CD14-positive monocyte (primary cell): Measurements from ENCODE around the gene RYR2. TPM values are rescaled to one million over a fixed set of nuclear protein-coding genes. Genes with fewer than 3 reads are reported as not detected.

Experiments
- DNase-seq, 3 donors: peaks; one replicate each; pipeline ENCODE4 v3.0.0-alpha.2; 2011 to 2022
- H2AFZ ChIP-seq: 2 replicates; pipeline ENCODE4 v1.6.0; 2012; ENCODE audit warnings: mild to moderate bottlenecking, low read depth, low read length, inconsistent platforms; ENCODE audit not compliant: insufficient read depth, poor library complexity, severe bottlenecking
- H3K27ac ChIP-seq, 2 donors: 1 replicate in 1 of 2; 2 replicates in 1 of 2; pipeline ENCODE4 v1.5.1; 2012 to 2013; ENCODE audit warnings: low read length in 2 of 2, control low read depth in 1 of 2, inconsistent platforms in 1 of 2, low read depth in 1 of 2, mild to moderate bottlenecking in 1 of 2
- H3K27me3 ChIP-seq, 2 donors: one replicate each; pipeline versions ENCODE4 v1.6.0 to v1.6.1; 2011 to 2013; ENCODE audit warnings: low read length in 2 of 2; ENCODE audit not compliant: control insufficient read depth in 2 of 2, insufficient read depth in 2 of 2
- H3K36me3 ChIP-seq, 2 donors: replicated peaks in 1 of 2; 1 replicate in 1 of 2; 2 replicates in 1 of 2; pipeline versions ENCODE4 v1.5.1 to v1.6.1; 2012 to 2013; ENCODE audit warnings: low read length in 2 of 2, control low read depth in 1 of 2, inconsistent platforms in 1 of 2, mild to moderate bottlenecking in 1 of 2; ENCODE audit not compliant: insufficient read depth in 2 of 2, control insufficient read depth in 1 of 2
- H3K4me1 ChIP-seq, 2 donors: 1 replicate in 1 of 2; 2 replicates in 1 of 2; pipeline versions ENCODE4 v1.5.1 to v1.6.1; 2012 to 2013; ENCODE audit warnings: low read length in 2 of 2, control low read depth in 1 of 2, inconsistent platforms in 1 of 2, mild to moderate bottlenecking in 1 of 2, moderate library complexity in 1 of 2; ENCODE audit not compliant: insufficient read depth in 2 of 2, control insufficient read depth in 1 of 2
- H3K4me2 ChIP-seq: replicated peaks from 2 replicates; pipeline ENCODE3; 2012; ENCODE audit warnings: low read length, moderate library complexity, mild to moderate bottlenecking; ENCODE audit not compliant: poor library complexity, severe bottlenecking; ENCODE audit errors: extremely low read depth
- H3K4me3 ChIP-seq, 3 experiments: fragments of 200-600 bp in 1 of 3; sonication (generic) in 1 of 3; replicated peaks in 1 of 3; 1 replicate in 2 of 3; 2 replicates in 1 of 3; pipeline ENCODE4 v1.5.1; 2011 to 2013; ENCODE audit warnings: low read length in 3 of 3, mild to moderate bottlenecking in 3 of 3, control low read depth in 2 of 3, low read depth in 2 of 3, inconsistent platforms in 1 of 3, moderate library complexity in 1 of 3
- H3K79me2 ChIP-seq: 2 replicates; pipeline ENCODE4 v1.6.0; 2012; ENCODE audit warnings: mild to moderate bottlenecking, control low read depth, inconsistent platforms, low read length, moderate library complexity; ENCODE audit not compliant: insufficient read depth
- H3K9ac ChIP-seq: 2 replicates; pipeline ENCODE4 v1.6.0; 2017; ENCODE audit warnings: low read length, mild to moderate bottlenecking; ENCODE audit not compliant: insufficient read depth, poor library complexity, severe bottlenecking
- H3K9me3 ChIP-seq, 2 donors: replicated peaks in 1 of 2; 1 replicate in 1 of 2; 2 replicates in 1 of 2; pipeline versions ENCODE4 v1.5.1 to v1.6.1; 2012 to 2013; ENCODE audit warnings: low read length in 2 of 2, control low read depth in 1 of 2; ENCODE audit not compliant: control insufficient read depth in 1 of 2, insufficient read depth in 1 of 2
- H4K20me1 ChIP-seq: 2 replicates; pipeline ENCODE4 v1.6.0; 2012; ENCODE audit warnings: mild to moderate bottlenecking, low read length, control low read depth, moderate library complexity; ENCODE audit not compliant: insufficient read depth
- H3K27ac Mint-ChIP-seq, 7 donors: one replicate each; pipeline ENCODE4 v1.8.0; 2020; ENCODE audit warnings: mild to moderate bottlenecking in 7 of 7, mixed read lengths in 7 of 7, moderate library complexity in 6 of 7, inconsistent platforms in 2 of 7
- H3K27me3 Mint-ChIP-seq, 3 donors: one replicate each; pipeline ENCODE4 v1.8.0; 2021 to 2022; ENCODE audit warnings: low read depth in 3 of 3, mild to moderate bottlenecking in 3 of 3, mixed read lengths in 3 of 3, moderate library complexity in 3 of 3, inconsistent platforms in 1 of 3
- H3K36me3 Mint-ChIP-seq, 2 donors: one replicate each; pipeline ENCODE4 v1.8.0; 2020; ENCODE audit warnings: mixed read lengths in 2 of 2, inconsistent platforms in 1 of 2, mild to moderate bottlenecking in 1 of 2
- H3K4me1 Mint-ChIP-seq: one replicate; pipeline ENCODE4 v1.8.0; 2020; ENCODE audit warnings: mild to moderate bottlenecking, mixed read lengths
- H3K4me3 Mint-ChIP-seq, 2 donors: one replicate each; pipeline ENCODE4 v1.8.0; 2020; ENCODE audit warnings: mild to moderate bottlenecking in 2 of 2, mixed read lengths in 2 of 2, moderate library complexity in 1 of 2
- H3K9me3 Mint-ChIP-seq, 7 donors: one replicate each; pipeline ENCODE4 v1.8.0; 2020 to 2022; ENCODE audit warnings: mixed read lengths in 7 of 7, mild to moderate bottlenecking in 6 of 7, moderate library complexity in 6 of 7, inconsistent platforms in 2 of 7
- CTCF ChIP-seq: fragments of 200-600 bp; IDR thresholded peaks from one replicate; pipeline ENCODE4 v1.8.0; 2022; ENCODE audit warnings: antibody characterized with exemption, mild to moderate bottlenecking
- WGBS: methylation state at CpG from one replicate; pipeline ENCODE4 v1.1.5; 2013; ENCODE audit warnings: missing lambda C conversion rate; ENCODE audit not compliant: insufficient coverage; 5-methylcytosine and 5-hydroxymethylcytosine counted together
- intact Hi-C, 2 donors: fragments of 100-400 bp; cut with micrococcal nuclease; formaldehyde crosslinking; loops; one replicate each; pipeline versions ENCODE4 v1.15.0 to v1.15.1; 2023
- polyA plus RNA-seq, 3 donors: library from polyadenylated mRNA; depleted of rRNA in 1 of 3; unstranded in 2 of 3; stranded (reverse) in 1 of 3; fragments of 300-500 nt in 2 of 3; fragments of >200 nt in 1 of 3; fragmentation: Illumina TruSeq in 2 of 3; gene quantifications; 1 replicate in 2 of 3; 2 replicates in 1 of 3; pipeline ENCODE4 v1.2.3, GENCODE V29; 2012 to 2021

RYR2 gene
- polyA plus RNA-seq, 3 donors = not detected

- Histone ChIP-seq H3K4me3 (no peak overlapping the region), H4K20me1 (no peaks in the 10 kb centered on the region), H3K9me3 (peaks cover 0 to 3% of the 10 kb centered on the region in 2 donors), H3K79me2 (no peaks in the 10 kb centered on the region), H3K36me3 (no peaks in the 10 kb centered on the region), H3K4me1 (no peaks in the 10 kb centered on the region), H3K27me3 (no peaks in the 10 kb centered on the region), H2AFZ (no peak overlapping the region), H3K27ac (no peak overlapping the region), H3K4me2 (no peak overlapping the region), H3K9ac (no peak overlapping the region)
- intact Hi-C loops = no loop called here
- Mint-ChIP-seq H3K4me1 (no peaks in the 10 kb centered on the region), H3K27me3 (no peaks in the 10 kb centered on the region), H3K36me3 (no peaks in the 10 kb centered on the region), H3K4me3 (no peak overlapping the region), H3K9me3 (peaks cover 0 to 3% (median 0%) of the 10 kb centered on the region in 7 donors), H3K27ac (no peak overlapping the region)
- TF ChIP-seq CTCF = no peak
- DNase-seq = no peak
- no CpG with 5 or more reads among the region's 3 CpGs for WGBS
Observed at GRCh38 chr1:237341391-237341790, 299.4 kb downstream of the RYR2 start.

- Mint-ChIP-seq H3K36me3 (no peaks in the 10 kb centered on the region), H3K9me3 (peaks cover 0 to 6% (median 0%) of the 10 kb centered on the region in 7 donors)
- intact Hi-C loops = no loop called here
Observed at GRCh38 chr1:237342730-237343129, 300.7 kb downstream of the RYR2 start.

More at GRCh38 chr1:237342730-237343129, 300.7 kb downstream of the RYR2 start:
- no peaks in the 10 kb centered on the region for H3K36me3 ChIP-seq
- Mint-ChIP-seq H3K4me1 (no peaks in the 10 kb centered on the region), H3K27me3 (no peaks in the 10 kb centered on the region), H3K27ac (no peak overlapping the region), H3K4me3 (no peak overlapping the region)
- no peak overlapping the region for H2AFZ ChIP-seq
- no peaks in the 10 kb centered on the region for H4K20me1 ChIP-seq
- no peaks in the 10 kb centered on the region for H3K79me2 ChIP-seq
- DNase-seq = no peak
- no peaks in the 10 kb centered on the region for H3K4me1 ChIP-seq
- WGBS = 92% methylated on average over 5 of the region's 6 CpGs
- no peak for TF ChIP-seq CTCF
- H3K9me3 ChIP-seq = peaks cover 0 to 3% of the 10 kb centered on the region in 2 donors
- no peak overlapping the region for H3K27ac ChIP-seq
- H3K4me2 ChIP-seq = no peak overlapping the region
- no peak overlapping the region for H3K9ac ChIP-seq
- no peaks in the 10 kb centered on the region for H3K27me3 ChIP-seq
- H3K4me3 ChIP-seq = no peak overlapping the region
